ENCODE data around the gene SHROOM3. TPM values are rescaled to one million over a fixed set of nuclear protein-coding genes. Genes with fewer than 3 reads are reported as not detected.
A peak's percentile ranks its signal among the peaks of the same experiment; 100 is the strongest.

SHROOM3 gene
- total RNA-seq, 1 experiment from 2014 or later = 8.2 TPM

DNA sequence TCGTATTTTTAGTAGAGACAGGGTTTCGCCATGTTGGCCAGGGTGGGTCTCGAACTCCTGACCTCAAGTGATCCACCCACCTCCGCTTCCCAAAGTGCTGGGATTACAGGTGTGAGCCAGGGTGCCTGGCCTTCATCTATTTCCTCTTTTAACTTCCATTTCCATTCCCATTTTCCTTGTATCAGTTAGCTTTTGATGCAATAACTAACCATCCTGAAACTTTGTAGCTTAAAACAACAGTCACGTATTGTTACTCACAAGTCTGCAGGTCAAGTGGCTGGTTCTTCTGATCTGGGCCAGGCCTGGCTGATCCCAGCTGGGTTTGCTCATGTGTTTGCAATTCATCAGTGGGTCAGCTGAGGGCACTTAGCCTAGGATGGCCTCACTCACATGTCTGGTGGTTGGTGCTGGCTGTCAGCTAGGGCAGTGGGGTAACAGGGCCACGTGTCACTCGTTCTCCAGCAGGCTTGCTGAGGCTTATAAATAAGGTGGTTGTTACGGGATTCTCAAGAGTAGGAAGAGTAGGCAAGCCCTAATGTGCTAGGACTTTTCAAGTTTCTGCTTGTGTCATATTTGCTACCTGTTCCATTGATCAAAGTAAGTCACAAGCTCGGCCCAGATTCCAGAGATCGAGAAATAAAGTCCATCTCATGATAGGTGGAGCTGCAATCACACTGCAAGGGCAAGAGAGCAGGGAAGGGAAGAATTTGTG is 374.7 kb downstream of the SHROOM3 start:
- DNase-seq (ENCODE audit: low read depth) = no peak

DNA sequence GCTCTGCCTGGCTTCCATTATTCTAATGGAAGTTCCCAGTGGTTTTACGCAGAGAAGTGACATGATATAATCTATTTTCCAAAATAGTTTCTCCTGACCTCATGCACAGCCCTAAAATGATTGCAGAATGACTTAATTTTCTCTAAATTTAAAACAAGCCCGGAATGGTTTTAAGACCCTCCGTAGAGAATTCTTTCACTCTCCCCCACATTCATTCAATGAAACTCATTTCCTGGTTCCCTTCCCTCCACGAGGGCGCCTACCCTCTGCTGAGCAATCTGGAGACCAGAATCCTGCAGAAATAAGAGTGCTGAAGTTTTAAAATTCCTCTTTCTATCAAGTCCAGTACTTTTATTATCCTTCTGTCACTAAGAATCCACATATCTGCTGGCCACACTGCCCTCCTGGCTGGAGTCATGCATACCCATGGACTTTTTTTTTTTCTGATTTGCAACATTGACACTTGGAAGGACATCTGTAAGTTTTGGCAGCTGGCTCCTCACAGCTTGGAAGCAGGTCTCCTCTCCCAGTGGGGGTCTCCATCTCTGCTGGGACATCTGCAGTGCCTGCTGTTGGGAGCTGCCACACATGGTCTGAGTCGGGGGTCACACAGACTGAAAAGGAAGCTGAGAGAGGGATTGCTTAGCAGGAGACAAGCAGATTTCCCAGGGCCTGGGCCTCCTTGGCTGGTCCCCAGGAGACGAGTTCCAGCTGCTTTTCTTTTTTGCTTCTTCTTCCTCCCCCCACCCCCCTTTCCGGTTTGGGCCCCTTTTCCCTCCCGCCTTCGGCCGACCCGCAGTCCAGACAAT is 376.8 kb downstream of the SHROOM3 start:
- DNase-seq (ENCODE audit: low read depth) = no peak

DNA sequence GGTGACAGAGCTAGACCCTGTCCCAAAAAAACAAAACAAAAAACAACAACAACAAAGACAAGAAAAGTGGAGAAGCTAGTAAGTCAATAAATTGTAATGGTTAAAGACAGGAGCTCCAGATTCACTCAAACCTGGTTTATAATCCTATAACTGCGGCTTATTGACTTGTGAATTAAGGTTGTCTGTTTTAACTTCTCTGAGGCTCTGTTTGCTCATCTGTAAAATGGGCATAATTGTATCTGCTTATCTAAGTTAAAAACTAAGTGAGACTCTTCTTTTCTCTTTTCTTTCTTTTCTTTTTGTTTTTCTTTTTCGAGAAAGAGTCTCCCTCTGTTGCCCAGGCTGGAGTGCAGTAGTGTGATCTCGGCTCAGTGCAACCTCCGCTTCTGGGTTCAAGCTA is 378.0 kb downstream of the SHROOM3 start:
- DNase-seq (ENCODE audit: low read depth) = no peak

DNA sequence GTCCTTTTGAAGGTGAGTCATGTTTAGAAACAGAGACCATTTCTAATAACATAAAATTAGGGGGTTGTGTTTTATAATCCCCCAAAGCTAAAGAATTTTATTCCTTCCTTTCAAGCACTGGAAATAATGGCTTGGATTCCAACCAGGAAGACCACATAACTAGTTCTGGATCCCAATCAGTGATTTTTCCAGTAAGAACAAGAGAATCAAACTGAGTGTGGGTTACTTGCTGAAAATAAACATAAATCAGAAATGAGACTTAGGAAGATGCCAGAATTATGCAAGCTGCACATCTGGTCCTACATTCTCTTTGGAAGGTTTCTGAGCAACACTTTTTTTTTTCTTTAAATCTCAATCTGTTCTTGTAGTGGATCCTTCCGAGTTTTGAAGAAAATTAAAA is 386.6 kb downstream of the SHROOM3 start:
- no peak for DNase-seq (ENCODE audit: low read depth)

DNA sequence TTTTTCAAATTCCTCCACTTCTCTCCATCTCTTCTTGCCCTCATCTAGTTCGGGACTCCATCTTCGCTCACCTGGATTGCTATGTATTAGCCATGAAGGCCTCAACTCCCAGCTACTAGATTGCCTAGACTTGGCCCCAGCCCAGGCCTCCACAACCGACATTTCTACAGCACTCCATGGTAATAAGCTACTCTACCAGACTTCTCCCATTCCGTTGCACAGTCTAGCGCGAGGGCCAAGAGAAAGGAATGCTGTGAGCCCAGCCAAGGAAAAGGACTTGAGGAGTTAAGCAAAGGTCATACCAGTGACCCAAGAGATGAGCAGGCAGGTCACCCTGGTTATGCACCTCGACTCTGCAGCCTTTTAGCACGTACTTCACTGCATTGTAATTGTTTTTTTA is 387.3 kb downstream of the SHROOM3 start:
- no peak for DNase-seq (ENCODE audit: low read depth)

DNA sequence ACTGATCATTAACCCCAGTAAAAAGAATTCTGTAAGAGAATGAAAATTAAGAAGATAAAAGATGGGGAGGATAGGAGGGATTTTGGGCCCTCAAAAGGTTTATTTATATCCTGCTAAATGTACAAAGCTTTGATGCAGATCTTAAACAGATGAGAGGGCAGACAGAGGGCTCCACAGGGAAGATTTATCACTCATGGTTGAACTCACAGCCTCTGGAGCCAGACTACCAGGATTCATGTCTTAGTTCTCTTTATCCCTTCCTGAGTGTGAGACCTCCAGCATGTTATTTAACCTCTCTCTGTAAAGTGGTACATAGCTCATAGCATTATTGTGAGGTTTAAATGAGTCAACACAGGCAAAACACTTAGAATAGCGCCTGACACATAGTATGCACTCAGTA is 388.5 kb downstream of the SHROOM3 start:
- no peak for DNase-seq (ENCODE audit: low read depth)

DNA sequence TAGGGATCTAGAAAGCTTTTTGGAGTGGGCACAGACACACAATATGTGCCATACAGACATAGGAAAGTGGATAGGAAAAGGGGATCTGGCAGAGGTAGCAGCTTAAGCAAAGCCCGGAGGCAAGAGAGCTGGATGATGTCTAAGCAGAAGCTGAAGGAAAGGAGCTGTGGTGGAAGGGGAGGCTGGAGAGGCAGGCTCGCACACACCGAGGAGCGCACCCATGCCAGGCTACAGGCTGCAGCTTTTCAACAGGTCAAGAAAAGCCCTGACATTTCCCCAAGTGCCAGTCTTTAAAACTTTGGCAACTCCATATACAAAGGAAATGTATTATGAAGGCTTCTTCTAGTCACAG is 395.6 kb downstream of the SHROOM3 start:
- no peak for DNase-seq (ENCODE audit: low read depth)

DNA sequence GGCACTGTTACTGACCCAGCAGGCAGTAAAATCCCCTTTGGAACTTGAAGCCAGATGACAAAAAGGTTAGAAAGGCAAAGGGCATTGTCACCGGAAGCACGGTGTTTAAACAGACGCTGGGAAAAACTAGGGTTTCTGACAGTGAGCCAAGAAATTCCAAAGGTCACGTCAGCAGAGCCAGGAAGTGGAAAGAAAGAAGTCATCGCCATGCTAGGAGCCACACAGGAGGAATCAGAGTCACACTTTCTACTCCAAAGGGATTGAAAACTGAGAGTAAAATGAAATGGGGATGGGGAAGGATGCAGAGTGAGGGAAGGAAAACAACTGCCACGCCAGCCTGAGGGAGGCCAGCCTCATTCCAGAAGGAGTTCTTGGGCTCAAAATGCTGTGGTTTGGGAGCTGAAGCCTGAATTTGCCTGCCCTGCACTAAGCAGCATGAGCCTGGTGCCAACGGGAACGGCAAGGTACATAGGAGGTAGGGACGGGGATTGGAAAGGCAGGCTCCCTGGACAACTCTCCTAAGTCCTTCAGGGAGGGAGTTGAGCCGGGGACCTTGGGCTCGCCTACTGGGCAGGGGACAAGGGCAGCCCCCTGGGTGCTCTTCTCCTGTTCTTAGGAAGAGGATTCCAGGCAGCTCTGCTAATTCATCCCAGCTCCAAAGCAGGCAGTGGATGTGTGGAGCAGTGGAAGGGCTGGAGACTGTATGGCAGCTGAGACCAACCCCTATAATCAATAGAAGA is 396.1 kb downstream of the SHROOM3 start:
- DNase-seq (ENCODE audit: low read depth) = peak; percentile 84

DNA sequence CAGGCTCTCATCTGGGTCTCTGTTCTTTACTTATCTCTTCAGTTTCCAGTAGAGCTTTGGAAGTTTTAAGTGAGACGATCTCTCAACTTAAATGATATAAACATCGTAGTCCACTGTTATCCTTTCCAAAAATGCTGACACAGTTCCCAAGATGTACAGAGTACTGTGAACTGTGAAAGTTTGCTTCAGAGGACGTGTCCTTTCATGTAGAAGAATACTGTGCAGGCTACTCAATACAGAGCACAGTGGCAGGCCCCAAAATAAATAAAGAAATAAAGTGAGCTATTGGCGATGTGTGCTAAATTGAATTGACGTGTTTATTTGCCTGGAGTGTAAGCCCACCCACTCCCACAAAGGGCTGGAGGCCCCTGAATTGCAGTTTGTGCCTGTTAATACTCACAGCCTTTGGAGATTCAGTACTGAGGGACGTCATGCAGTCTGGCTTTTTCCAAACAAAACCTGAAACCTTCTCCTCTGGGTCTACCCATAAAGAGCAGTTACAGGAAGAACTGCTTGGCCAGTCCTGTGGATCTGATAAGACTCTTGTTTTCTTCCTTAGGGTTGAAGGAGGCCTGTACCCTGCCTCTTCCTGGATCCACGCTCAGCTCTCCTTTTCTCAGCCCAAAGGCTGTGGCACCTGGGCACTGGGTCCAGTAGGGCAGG is 396.8 kb downstream of the SHROOM3 start:
- DNase-seq (ENCODE audit: low read depth) = peak; percentile 5

Other genes starting within 250 kb of the SHROOM3 start
- 22.7 and 25.7 TPM in 2 replicates for gene SCARB2, start 221.4 kb upstream of the SHROOM3 start, total RNA-seq (2014; rRNA removed; shearing (Covaris generic))
- gene FAM47E, start 183.5 kb upstream of the SHROOM3 start, total RNA-seq (2014; rRNA removed; shearing (Covaris generic)) = 0.11 and 2.8 TPM in 2 replicates
- gene STBD1, start 128.5 kb upstream of the SHROOM3 start, total RNA-seq (2014; rRNA removed; shearing (Covaris generic)) = 0.57 and 1.8 TPM in 2 replicates
- gene CCDC158, start 14.1 kb upstream of the SHROOM3 start, total RNA-seq (2014; rRNA removed; shearing (Covaris generic)) = not detected in 2 replicates